HT-29 (cell line): ENCODE data around the gene TSTD1. TPM values are rescaled to one million over a fixed set of nuclear protein-coding genes. Genes with fewer than 3 reads are reported as not detected.
"Not testable (repeated sequence)": the region's sequence is repeated elsewhere in the genome, so short reads cannot be mapped to it uniquely, and the experiment has no call there.

ENCODE experiments used
- DNase-seq: peaks from one replicate; pipeline ENCODE4 v3.0.0-alpha.2; 2015; ENCODE audit warnings: low spot score
- total RNA-seq: library from RNA; depleted of rRNA; stranded (reverse); fragments of >200 nt; shearing (Covaris generic); gene quantifications from 2 replicates; pipeline ENCODE4 v1.2.3, GENCODE V29; 2014

TSTD1 gene
- total RNA-seq, 1 experiment from 2014 or later = 139 TPM

DNA sequence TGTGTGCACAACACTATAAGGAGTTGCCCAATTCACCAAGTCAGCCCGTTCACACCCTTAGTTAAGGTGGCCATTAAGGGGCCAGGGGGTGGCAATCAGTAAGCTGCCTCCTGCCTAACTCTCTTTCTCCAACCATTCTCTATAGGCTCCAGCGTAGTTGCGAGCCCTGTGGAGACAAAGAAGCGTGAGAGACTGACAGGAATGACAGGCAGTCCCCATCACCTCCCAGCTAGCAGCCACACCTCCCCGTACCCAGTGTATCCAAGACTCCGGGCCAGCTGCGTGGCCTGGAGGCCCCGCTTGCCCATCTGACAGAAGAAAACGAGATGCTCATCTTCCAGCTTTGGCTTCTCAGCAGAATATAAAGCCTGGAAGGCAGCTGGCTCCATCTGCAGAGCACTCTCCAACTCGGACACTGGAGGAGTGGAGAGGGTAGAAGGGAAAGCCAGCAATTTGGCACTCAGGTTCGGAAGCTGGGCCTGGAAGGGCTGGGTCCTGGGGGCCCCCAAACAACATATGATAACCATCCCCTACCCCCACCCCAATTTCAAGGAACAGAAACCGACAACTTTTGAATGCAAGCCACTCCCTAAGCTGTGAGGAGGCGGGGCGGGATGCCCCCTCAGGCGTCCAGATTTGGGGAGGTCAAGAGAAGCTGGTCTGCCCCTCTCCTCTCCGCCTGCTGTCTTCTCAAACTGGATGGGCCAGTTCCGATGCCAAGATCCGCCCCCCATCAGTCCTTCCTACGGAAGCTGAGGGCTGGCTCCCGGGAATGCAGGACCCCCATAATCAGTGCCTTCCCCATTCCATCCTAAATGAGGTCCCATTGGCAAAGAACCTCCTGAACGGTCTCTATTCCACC, 872 bp downstream of the TSTD1 start:
- peak; percentile 36 for DNase-seq

DNA sequence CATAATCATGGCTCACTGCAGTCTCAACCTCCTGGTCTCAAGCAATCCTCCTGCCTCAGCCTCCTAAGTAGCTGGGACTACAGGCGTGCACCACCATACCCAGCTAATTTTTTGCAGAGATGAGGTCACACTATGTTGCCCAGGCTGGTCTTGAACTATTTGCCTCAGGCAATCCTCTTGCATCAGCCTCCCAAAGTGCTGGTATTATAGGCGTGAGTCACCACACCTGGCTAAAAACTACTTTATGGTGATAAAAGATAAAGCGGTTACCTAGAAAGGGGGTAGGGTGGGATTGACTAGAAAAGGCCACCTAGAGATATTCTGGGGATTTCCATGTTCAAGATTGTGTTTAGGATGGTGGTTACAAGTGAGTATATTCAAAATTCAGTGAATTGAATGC, 5.0 kb downstream of the TSTD1 start:
- DNase-seq = no peak

DNA sequence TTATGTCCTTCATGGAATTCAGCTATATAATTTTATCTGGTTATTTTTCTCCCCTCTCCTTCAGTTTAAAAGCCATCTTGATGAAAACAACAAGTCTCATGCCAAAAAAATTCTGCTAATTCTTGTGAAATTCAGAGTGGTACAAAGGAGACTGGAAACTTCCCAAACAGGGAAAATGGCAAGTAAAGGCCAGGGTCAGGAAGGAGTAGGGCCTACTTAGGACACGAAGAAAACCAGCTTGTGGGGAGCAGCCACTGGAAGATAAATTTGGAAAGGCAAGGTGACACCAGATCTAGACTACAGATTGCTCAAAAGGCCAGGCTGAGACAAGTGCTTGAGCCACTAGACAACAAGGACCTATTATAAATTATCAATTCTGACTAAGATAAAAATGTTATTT, 6.4 kb downstream of the TSTD1 start:
- no peak for DNase-seq

DNA sequence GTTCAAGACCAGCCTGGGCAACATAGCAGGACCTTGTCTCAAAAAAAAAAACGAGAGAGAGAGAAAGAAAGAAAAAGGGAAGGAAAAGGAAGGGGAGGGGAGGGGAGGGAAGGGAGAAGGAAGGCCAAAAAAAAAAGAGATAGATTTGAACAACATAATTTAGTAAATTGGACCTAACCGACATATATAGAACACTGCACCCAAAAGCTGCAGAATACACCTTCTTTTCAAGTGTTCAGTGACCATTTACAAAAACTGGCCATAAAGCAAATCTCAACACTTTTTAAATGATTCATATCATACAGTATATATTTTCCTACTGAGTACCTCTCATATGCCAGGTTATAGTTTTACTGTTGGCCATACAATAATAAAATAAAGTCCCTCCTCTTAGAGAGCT, 6.9 kb downstream of the TSTD1 start:
- no peak for DNase-seq

DNA sequence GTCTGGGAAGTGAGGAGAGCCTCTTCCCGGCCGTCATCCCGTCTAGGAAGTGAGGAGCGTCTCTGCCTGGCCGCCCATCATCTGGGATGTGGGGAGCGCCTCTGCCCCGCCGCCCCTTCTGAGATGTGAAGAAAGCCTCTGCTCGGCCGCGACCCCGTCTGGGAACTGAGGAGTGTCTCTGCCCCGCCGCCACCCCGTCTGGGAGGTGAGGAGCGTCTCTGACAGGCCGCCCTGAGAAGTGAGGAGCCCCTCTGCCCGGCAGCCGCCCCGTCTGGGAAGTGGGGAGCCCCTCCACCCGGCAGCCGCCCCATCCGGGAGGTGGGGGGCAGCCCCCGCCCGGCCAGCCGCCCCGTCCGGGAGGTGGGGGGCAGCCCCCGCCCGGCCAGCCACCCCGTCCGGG, 9.3 kb downstream of the TSTD1 start:
- DNase-seq = not testable (repeated sequence)

DNA sequence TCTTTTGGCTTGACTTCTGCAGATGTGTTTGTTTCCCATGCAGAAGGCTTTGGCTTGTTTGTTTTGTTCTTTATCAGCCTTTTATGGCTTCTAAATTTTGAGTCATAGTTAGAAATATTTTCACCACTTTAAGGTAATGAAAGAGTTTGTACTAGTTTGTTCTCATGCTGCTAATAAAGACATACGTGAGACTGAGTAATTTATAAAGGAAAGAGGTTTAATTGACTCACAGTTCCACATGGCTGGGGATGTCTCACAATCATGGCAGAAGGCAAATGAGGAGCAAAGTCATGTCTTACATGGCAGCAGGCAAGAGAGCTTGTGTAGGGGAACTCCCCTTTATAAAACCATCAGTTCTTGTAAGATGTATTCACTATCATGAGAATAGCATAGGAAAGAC, 11.8 kb downstream of the TSTD1 start:
- not testable (repeated sequence) for DNase-seq

DNA sequence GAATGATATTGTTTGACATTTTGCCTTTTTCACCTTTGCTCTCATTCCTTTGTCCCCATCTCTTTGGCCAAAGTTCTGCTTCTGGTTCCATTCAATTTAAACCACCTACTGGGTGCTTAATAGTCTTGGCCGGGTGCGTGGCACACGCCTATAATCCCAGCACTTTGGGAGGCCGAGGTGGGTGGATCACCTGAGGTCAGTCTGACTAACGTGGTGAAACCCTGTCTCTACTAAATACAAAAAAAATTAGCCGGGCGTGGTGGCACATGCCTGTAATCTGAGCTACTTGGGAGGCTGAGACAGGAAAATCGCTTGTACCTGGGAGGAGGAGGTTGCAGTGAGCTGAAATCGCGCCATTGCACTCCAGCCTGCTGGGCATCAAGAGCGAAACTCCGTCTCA, 16.3 kb downstream of the TSTD1 start:
- DNase-seq = not testable (repeated sequence)

DNA sequence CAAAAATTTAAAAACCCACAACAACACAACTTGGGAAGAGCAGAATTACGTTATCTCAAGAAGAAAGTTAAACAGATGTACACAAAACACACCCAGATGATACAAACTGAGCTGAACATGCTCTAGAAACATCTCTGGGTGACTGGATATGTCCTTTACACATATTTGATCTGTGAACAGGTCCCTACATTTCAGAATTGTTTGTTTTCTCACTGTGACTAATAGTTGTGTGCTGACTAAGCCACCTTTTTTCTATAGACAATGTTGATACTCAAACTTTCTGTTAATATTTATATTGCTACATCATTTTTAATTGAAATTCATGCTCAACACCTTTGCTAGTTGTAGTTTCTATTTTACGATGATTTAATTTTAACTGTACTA, 16.8 kb downstream of the TSTD1 start:
- DNase-seq = peak; percentile 33

DNA sequence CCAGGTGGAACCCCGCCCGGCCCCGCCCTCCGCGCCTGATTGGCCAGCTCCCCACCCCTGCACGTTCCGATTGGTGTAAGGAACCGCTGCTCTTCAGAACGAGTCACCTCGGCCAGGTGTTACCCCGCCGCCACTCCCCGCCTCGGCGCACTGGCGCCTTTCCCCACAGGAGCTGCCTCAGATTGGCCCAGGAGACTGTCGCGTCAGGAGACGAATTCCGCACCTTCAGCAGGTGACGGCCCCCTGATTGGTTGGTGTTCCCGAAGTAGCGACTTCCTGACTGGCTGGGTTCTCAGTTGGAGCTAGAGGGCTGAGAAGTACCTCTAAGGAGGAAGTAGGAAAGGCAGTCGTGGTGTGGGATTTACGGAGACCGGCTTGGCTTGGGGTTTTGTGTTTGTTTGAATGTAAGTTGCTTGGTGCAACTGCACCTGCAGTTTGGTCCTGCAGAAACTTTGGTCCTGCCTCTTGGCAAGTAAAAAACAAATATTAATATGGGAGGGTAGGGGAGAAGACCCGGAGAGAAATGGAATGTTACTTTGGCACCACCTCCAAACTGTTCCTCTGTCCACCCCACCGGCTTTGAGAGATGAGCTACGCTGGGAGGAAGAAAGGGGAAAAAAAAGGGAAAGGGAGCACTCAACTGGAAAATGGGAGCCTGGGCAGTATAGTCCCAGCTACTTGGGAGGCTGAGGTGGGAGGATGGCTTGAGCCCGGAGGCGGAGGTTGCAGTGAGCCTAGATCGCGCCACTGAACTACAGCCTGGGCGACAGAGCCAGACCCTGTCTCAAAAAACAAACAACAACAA, 17.4 kb downstream of the TSTD1 start:
- peak; percentile 98 for DNase-seq

DNA sequence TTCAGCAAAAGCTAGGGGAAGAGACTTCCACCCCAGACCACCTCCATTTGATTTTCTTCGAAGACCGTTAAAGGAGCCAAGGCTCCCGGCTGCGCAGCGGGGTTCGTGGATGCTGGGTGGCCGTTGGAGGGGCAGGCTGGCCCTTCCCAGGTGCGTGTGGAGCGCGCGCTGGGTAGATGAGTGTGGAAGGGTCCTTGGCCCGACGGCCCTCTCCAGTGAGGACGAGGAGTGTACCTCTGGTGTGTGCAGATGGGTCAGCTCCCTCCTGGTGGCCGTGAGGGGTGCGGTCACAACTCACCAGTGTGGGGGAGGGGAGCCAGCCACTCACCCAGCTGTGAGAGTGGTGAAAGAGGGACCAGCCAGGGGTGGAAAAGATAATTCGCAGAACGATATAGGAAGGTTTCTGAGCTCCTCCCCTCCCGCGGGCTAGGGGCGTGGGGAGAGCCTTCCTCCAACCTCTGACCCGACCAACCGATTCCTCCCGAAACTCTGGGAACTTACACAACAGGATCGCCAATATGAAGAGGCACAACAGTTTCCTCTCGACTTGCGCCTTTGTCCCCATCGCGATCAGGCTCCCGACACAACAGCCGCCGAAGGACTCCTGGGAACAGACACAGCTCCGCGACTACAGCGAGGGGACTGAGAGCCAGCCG, 18.1 kb downstream of the TSTD1 start, which contains the start of gene F11R:
Gene F11R (minus strand): TSS at position 644 of the 656 bp plus-strand sequence. CDS start 79 bp downstream, at position 565.
- DNase-seq = peak; percentile 82

DNA sequence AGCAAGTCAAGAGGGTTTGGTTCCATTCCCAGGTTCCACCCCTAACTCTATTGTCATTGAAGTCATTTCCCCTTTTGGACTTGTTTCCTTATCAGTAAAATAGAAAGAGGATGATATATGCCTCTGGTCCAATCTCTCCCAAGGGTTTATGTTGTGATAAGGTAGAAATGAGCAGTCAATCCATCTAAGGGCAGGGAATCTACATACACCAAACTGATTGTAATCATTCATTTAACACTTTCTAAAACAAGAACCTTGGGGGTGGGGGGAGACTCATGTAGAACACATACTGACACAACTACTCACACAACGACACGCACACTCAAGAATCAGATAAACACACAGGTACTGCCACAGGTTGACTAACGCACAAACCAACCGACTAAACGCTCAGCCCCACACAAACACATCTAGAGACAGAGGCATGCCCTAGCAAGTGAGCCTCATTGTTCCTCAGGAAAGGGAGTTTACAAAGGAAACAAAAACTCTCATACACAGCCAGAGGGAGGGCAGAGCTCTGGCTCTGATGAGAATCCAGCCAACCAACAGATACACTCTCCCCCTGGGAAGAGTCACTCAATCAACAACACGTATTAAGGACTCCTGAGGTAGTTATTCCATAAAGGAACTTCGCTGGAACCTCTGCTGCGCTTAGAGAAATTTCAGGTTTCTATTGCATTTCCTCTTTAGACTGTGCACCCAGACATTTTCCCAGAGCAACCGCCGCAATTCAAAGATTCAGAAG, 18.8 kb downstream of the TSTD1 start:
- peak; percentile 57 for DNase-seq

DNA sequence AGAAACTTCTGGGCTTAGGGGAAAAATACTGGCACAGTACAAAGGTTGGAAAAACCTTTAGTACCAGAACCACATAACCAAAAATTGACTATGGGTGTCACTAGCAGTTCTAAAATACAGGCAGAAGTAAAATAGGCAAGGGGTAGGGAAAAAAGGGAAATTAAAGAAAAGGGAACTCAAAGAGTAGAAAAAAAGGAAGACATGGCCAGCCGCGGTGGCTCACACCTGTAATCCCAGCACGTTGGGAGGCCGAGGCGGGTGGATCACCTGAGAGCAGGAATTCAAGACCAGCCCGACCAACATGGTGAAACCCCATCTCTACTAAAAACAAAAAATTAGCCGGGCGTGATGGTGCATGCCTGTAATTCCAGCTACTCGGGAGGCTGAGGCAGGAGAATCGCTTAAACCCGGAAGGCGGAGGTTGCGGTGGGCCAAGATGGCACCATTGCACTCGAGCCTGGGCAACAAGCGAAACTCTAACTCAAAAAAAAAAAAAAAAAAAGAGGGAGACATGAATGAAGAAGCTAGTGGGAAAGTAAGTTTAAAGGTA, 19.6 kb downstream of the TSTD1 start:
- not testable (repeated sequence) for DNase-seq

DNA sequence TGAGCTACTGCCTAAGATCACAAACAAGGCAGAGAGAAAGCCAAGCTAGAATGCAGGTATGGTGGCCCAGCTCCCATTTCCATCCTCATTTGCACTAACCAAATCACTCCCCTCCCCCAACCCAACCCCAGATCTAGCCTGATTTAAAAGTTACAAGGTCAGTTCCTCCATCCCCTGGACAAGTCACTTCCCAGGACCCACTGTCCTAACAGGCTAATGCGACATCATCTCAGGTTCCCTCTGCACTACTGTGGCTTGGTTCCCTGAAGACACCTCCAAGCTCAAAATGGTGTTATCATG, 20.2 kb downstream of the TSTD1 start:
- no peak for DNase-seq

DNA sequence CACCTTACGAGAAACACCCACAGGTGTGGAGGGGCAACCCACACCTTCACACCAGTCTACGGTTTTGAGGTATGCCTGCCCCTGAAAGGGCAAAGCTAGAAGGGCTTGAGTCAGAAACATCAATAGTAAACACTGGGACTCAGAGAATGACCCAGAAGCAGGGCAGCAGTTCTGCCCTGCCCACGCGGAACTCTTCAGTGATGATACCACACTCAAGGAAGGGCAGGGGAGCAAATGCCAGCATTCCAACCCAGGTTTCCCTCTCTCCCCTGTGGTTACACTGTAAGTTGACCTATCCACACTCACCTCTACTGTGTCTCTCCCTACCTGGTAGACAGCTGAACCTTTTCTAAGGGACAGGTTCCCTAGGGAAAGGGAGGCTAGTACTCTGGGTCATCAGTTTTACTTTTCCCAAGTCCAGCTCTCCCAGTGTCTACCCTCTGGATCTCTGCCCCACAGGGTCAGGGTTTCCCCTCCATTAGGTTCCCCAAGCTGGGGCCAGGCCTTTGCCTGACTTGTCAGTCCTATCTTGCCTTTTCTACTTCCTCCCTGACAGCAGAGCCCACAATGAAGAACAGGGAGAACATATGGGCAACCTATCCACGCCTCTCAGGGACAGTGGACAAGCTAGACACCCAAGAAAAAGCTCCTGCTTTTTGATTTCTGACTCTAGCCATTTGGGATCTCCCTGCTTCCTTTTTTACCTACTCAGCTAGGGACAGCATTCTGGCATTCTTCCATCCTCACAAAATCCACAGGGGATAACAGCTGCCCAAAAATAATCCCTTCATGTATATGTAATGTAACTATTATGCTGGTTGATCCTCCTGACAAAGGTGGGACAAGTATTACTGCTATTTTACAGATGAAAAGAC, 20.8 kb downstream of the TSTD1 start:
- DNase-seq = no peak

DNA sequence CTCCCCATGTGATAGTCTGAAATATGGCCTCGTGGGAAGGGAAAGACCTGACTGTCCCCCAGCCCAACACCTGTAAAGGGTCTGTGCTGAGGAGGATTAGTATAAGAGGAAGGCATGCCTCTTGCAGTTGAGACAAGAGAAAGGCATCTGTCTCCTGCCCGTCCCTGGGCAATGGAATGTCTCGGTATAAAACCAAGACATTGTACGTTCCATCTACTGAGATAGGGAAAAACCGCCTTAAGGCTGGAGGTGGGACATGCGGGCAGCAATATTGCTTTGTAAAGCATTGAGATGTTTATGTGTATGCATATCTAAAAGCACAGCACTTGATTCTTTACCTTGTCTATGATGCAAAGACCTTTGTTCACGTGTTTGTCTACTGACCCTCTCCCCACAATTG, 21.6 kb downstream of the TSTD1 start:
- not testable (repeated sequence) for DNase-seq

DNA sequence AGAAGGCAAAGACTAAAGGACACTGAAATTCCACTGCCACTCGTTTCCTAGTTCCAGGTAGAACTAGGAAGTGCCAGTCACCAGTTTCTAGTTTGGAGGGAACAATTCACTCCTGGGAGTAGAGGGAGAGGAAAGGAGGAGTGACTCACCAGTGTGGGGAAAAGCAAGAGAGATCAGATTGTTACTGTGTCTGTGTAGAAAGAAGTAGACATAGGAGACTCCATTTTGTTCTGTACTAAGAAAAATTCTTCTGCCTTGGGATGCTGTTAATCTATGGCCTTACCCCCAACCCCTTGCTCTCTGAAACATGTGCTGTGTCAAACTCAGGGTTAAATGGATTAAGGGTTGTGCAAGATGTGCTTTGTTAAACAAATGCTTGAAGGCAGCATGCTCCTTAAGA, 22.1 kb downstream of the TSTD1 start:
- peak; percentile 25 for DNase-seq

DNA sequence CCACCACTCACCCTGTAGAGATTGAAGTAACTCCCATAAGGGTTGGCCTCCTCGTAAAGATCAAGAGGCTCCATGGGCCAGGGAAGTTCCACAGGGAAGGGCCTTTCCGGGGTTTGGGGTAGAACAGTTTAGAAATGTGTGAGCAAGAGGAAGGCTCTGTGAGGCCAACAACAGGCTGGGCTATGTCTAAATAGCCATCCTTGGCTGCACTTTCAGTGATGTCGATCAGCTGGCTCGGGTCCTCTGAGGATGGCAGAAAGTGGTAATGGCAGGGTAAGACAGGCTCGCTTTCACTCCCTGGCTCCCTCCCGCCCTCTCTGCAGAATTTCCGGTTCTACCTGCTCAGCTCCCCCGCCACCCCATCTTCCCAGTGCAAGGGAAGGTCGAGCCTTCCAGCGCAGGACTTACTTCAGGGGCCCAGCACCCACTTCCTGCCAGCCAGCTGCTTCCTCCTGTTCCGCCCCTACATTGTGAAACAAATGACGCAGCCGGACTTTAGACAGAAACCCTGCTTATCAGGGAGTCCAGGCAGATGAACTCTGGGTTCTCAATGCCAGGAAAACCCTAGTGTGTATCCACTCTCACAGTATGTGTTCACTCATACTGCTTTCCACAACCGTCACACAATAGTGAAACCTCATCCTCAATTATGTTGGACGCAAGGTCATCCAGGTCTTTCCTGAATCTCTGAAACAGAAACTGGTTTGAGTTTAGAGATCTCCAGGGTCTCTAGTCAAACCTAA, 25.1 kb downstream of the TSTD1 start:
- peak; percentile 96 for DNase-seq

DNA sequence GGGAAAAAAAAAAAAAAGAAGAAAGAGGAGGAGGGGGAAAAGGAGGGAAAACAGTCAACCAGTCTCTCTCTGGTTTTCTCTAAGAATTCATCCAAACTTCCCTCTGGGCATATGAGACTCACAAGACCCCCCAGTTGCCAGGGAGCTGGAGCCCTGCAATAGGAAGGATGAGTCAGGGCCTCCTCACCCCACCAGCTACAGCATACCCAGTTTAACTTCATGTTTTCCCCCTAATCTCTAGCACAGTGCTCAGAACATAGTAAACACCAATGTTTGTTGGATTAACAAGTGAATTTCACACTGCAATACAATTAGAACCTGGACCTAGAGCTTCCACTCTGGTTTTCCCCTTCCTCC, 25.7 kb downstream of the TSTD1 start:
- DNase-seq = no peak

DNA sequence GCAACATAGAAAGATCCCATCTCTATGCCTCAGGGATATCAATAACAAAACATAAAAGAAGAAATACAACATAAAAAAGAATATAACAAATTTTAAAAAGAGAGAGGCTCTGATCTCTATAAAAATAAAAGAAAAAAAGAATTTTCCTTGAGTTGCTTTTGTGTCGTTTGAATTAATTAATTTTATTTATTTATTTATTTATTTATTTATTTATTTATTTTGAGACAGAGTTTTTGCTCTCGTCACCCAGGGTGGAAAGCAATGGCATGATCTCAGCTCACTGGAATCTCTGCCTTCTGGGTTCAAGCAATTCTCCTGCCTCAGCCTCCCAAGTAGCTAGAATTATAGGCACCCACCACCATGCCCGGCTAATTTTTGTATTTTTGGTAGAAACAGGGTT, 26.3 kb downstream of the TSTD1 start:
- DNase-seq = no peak
